EL (cell line): ENCODE data around the gene SMIM5.
"Not testable (repeated sequence)": the region's sequence is repeated elsewhere in the genome, so short reads cannot be mapped to it uniquely, and the experiment has no call there.

ENCODE experiments used
- DNase-seq: peaks from one replicate; pipeline ENCODE4 v3.0.0-alpha.2; 2016

The SMIM5 gene

DNA sequence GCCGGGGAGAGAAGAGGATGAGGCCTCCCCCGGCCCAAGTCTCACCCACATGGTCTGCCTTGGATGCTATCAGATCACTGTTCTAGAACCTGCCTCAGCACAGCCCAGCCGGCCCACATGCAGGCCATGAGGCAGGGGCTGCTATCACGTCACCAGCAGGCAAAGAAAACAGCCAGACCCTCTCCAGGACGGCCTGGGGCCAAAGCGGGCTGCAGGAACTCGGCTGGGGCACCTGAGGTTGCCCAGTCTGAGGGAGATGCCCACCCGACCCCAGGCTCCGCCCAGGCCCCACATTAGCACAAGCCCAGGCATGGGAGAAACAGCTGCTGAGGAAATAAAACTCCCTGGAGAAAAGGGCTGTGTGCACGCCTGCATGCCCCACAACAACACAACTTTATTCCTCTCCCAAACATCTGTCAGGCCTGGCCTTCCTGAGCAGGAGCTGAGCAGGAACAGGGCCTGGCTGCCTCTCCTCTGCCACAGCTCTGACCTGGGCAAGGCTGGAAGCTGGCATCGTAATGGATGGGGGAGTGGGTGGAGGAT is 6.7 kb upstream of the SMIM5 start:
- no peak for DNase-seq

DNA sequence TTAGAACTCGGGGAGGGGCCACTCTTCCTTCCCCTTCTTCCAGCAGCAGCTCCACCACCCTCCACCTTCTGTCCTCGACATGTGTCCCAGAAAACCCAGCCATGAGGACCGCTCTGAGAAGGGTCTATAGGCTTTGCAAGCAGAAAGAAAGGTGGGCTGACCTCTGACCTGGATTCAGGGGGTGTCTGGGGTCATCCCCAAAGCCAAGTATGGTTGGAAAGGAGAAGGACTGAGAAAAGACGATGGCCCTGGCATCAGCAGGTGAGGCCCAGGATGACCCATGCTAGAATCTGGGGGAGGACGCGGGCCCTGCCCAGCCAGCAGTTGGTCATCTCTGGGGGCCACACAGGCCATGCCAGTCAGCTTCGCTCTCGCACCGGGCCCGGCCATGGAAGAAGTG is 6.1 kb upstream of the SMIM5 start:
- no peak for DNase-seq

DNA sequence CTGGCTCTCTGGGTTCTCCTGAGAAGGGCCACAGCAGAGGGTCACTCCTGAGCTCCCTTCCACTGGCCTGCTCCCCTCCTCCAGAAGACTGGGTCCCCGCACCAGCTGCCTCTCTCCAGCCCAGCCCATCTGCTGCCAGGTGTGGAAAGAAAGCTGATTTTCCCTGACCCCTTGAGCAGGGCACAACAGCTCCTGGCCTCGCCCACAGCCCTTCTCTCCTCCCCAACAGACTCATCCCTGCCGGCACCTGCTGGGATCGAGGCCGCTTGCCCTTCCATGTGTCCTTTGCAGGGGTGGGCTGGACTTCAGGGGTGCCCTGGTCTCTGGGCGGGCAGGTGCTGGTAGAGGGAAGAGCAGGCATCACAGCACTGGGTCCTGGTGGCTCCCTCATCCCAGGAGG is 4.8 kb upstream of the SMIM5 start:
- no peak for DNase-seq

DNA sequence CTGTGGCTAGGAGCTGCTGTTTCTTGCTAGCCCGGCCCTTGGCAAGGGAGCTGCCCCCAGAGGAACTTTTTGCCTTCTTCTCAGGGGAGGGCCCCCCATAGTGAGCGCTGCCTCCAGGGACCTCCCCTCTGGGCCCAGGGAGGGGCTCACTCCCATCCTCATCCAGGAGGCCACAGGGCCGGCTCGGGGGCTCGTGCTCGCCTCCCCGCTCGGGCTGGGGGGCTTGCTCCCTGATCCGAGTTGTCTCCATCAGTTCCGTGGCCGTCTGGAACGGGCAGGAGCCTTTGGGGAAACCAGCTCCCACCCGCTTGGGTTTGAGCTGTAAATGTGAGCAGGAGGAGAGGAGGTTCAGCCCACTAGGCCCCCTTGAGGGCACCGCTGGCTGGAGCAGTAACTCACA is 4.1 kb upstream of the SMIM5 start:
- no peak for DNase-seq

DNA sequence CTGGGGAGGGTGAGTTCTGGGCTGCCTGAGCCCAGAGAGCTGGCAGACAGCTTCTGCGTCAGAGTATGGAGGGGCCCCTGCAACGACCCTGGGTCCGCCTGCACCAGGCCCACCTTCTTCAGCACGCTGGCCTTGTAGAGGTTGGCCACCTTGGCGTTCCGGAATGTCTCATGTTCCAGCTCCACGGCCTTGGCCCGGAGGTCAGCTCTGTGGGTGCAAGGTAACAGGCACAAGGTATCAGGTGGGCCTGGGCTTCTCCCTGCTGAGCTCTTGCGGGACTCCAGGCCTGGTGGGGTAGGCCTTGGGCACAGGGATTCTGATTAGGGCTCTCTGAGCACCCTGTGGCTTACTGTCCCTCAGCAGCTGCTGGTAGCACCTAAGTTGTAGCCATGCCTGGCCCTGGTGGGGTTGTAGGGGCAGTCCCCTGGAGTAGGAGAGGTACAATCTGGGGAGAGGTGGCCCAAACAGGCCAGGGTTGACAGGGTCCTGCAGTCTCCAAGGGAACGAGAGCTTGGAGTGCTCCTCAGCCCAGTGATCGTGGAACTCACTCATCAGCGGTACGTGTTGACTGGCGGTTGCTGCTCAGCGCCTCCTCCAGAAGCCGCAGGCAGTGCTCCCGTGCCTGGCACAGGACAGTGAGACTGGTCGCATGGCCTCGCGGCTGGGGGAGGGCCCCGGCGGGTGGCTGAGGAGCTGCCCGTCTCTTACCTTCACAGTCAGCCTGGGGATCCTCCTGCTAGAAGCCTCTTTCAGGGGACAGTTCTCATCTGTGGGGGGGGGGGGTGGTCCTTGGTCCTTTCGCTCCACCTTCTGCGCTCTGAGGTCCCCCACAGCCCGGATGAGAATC is 2.9 kb upstream of the SMIM5 start:
- DNase-seq = no peak

DNA sequence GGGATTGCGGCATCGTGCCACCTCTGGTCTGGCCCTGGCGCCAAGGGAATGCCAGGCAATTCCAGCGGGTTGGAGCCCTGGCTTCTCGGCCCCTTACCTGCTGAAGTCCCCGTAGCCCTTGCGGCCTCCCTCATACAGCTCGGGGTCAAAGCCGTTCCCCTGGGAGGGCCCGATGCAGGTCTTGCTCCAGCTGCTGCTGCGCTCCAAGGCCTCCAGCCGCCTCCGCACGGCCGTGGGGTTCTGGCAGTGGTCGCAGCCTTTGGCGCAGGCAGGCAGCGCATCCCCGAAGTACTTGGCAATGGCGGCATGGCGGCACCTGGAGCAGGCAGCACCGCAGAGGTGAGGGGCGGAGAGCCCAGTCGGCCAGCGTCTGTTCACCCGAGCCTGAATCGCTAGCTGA is 1.9 kb upstream of the SMIM5 start:
- no peak for DNase-seq

DNA sequence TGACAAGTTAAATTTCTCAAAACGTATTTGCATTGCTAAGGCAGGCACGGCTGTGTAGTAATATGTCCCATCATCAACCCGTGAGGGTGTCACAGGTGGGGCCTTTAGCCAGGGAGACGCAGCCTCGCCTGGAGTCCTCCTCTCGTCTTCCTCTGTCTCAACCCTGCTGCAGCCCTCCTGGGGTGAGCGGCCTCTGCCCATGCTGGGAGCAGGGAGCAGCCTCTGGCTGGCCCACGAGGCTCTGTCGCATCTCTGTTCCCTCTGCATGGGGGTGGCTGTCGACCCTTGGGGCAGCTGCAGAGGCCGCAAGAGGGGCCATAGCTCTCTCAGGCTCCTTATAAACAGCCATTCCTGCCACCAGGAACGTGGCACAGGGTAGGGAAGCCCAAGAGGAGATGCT is 806 bp upstream of the SMIM5 start:
- DNase-seq = no peak

DNA sequence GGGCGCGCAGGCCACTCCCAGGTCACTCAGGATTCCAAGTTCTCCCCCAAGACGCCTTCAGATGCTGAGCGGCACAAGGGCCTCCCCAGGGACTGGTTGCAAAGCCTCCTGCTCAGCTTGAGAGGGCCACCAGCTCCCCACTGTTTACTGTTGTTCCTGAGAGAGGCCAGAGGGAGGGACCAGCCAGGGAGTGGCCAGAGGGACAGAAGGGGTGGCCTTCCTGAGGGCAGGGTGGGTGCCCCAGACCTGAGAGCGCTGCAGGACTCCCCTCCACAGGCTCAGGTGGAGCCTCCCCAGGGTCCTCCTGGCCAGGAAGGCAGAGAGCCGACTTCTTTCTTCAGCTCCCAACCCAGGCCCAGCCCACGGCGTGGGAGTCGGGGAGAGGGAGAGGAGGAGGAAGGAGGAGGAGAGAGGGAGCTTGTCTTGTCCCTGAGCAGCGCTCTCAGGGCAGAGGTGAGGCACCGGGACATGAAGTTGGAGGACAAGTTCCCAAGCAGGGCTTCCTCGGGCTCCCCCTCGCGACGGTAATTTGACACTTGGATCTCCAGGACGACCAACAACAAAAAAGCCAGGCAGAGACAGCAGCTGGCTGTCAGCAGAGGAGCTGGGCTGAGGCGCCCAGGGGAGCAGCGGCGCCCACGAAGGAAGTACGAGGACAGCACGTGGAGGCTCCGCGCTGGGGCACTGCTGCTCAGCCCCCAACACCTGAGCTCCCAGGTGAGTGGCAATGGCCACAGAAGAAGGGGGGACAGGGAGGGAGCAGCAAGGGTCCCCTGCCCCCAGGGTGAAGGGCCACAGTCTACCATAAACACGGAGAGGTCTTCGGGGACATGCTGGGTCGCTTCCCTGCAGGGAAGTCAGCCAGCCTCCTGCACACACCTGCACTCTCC is 497 bp downstream of the SMIM5 start:
- peak; percentile 92 for DNase-seq

DNA sequence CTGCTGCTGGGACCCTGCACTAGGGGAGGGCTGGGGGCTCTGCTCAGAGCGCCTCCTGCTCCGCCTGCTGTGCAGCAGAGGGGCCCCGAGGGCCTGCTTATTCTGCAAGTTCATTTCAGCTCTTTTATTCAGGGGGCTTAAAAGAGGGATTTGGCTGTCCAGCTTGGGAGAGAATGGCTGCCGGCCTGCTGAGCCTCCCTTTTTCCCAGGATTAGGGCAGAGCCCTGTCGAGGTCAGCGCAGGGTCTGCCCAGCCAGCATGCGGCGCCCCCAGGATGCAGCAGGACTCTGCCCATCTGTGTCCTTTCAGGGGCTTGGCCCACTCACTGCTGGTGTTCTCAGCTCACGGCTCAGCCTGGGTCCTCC is 1.1 kb downstream of the SMIM5 start:
- no peak for DNase-seq

DNA sequence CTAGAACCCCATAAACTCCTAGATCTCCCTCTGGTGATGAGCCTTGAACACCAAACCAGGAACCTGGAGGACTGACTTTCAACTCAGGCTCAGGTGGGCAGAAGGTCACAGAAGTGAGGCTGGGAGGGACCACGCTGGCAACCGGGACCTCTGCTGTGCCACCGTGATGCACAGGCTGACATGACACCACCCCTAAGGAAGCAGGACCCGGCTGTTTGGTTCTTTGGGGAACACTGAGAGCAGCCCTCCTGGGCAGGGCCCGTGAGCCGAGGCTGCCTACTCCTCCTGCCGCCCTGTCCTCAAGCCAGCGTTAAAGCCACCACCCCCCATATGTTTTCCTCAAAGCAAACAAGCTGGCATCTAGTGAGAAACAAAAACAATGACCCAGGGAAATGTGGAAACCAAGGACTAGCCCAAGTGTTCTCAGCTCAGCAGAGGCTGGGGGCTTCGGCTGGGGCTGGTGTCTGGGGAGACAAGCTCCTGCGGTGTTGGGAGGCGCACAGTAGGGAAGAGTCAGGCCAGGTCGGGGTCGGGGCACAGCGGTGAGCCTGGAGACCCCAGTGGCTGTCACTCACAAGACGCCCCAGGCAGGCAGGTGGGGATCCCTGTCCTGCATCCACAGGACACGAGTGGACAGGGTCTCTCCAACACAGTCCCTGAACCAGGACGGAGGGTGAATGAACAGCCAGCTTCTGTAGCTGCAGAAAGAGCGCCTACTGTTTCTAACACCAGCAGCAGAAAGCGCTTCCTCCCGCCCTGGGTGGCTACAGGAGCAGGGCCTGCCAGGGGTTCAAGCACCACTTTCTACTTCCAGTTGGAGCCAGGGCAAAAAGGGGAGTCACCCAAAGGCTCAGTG is 1.7 kb downstream of the SMIM5 start:
- DNase-seq = no peak

DNA sequence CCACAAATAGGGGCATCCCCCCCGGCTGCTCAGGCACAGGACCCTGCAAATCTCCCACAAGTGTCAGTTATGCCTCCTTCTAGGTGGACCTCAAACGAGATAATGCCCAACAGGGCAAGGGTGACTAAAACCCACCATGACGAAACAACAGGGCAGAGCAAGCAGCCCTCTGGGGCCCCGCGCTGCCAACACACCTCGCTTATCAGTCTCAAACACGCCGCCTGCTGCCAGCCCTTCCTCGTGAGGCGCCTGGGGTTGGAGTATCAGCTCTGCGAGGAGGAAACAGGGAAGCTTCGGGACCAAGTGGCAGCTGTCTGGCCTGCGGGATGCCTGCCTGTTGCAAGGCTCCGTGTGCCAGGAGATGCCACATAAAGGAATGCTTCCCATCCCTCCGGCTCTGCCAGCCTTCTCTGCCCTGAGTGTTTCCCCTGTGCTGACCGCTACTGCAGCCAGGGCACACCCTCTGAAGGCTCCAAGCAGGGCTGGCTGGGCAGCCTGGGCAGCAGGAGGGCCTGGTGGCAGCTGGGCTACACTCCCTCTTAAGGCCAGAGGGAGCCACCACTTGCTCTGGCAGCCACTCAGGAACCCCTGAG is 2.5 kb downstream of the SMIM5 start:
- no peak for DNase-seq

DNA sequence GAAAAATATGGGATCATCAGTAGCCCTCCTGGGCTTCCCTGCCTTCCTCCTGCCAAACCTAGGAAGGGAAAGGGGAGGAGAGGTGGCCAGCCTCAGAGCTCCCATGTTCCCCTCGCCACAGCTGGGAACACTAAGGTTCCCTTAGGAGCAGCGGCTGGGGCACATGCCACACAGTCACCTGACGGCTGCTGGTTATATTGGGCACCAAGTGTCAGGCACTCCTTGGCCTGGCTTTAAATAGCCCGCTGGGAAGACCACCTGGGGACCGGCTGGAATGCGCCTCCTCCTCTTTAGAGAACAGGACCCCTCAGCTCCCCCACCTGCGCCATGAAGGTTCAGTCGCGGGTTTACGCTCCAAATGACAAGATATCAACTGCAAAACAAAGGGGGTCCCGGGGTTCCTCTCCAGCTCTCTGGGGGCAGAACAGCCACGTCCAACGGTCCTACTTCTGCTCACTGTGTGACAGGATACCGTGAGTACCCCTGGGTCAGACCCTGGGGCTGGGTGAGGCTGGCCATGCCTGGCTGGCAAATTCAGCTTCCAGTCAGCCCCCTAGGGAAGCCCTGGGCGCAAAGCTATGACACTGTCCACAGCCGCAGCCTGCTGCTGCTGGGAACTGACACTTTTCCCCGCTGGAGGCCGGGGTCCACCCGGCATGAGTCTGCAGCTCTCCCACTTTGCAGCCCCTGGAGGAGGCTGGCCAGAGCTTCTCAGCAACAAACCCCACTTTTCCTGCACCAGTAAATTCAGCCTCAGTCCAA is 3.3 kb downstream of the SMIM5 start:
- DNase-seq = no peak

DNA sequence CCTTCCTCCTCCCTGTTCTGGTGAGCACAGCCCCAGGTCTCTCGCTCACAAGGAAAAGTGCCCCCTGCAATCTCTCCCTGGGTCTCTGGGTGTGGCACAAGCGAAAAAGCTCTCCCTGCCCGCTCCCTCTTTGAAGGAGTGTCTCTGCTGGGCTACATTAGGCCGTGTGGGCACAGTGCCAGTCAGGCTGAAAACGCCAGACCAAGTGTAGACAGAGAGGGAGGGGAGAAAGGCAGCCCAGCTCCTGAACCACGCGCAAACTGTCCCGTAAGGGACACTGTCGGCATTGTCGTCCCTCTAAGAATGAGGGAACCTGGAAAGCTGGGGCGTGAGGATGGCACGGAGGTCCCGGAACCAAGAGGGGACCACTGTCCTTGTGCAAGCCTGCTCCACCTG is 3.9 kb downstream of the SMIM5 start:
- no peak for DNase-seq

DNA sequence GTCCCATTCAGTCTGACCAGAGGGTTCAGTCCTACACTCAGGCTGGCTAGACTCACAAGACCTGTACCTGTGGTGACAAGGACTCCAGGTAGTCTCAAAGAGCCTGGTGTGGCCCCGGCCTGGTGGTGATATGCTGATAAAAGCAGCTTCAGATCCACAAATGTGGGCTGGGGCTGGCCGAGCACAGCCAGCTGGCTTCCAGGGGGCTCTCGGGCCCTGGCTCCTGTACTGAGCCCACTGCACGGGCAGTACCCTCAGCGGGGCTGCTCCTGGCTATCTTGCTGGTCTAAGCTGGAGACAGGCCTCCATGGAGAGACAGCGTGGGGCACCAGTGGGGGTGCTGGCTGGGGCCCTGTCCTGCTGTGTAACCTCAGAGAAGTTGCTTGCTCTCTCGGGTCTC is 4.3 kb downstream of the SMIM5 start:
- no peak for DNase-seq

DNA sequence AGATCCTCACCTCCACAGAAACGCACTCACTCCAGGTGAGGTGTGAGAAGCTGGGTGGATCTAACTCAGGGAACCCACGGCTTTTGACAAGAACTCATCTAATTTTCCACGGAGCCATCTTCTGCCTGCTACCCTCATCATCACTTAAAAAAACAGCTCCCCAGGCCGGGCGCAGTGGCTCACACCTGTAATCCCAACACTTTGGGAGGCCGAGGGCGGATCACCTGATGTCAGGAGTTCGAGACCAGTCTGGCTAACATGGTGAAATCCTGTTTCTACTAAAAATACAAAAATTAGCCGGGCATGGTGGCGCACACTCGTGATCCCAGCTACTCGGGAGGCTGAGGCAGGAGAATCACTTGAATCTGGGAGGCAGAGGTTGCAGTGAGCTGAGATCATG is 4.8 kb downstream of the SMIM5 start:
- DNase-seq = not testable (repeated sequence)

DNA sequence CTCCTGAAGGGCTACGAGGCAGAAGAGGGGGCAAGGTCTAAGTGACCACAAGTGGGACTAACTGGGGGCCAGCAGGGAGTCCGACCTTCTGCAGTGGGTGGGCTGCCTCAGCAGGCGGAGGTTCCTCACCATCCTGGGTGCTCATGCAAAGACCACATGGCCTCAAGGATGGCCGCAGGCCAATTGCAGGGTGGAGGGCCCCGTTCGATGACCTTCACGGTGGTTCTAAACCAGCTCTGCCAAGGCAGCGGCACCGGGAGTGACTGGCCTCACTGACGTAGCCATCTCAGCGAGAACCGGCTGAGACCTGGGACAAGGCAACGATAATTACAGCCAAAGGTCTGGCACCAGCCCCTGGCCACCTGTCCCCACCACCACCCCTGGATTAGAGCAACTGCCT is 5.7 kb downstream of the SMIM5 start:
- DNase-seq = no peak

DNA sequence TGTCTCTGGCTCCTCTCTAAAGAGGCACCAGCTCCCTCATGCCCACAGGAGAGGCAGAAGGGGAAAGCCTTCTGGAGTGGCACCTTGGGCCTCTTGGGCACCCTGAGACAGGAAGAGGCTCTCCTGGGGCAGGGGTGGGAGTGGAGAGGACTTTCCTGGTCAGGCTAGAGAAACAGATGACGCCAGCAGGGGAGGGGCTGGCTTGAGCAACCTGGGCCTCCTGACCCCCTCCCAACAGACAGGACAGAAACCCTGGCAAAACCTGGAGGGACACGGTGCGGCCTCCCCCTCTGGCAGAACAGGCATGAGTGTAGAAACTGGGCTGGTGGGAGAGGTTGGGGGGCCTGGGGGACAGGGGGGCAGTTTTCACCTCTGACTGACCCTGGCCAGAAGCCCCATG is 6.1 kb downstream of the SMIM5 start:
- no peak for DNase-seq

DNA sequence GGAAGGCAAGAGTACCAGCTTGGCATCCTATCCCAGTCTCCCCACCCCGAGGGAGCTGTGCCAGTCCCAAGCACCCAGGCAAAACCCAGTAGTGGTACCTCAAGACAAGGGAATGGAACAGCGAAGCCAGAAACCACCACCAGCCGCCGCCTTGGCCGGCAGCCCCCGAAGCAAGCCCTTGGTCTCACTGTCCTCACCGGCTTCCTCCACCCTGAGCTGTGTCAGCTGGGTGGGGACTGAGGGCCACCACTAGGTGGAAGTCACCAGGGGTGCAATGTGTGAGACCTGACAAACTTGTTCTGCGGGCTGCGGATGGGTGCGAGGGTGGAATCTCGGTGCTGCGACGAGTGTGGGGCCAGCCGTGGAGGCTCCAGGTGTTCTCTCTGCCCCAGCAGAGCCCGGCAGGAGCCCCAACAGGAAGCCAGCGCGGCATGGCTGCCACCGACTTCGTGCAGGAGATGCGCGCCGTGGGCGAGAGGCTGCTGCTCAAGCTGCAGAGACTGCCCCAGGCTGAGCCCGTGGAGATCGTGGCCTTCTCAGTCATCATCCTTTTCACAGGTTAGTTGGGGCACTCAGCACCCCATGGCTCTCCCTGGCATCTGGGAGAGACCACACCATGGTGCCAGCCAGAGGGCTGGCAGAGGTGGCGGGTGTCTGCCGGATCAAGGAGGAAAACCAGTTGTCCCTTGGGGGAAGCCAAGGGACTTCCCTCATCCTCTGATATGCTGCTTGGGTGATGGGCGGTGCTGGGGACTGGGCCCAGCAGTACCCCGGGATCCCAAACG is 6.7 kb downstream of the SMIM5 start:
- DNase-seq = no peak

DNA sequence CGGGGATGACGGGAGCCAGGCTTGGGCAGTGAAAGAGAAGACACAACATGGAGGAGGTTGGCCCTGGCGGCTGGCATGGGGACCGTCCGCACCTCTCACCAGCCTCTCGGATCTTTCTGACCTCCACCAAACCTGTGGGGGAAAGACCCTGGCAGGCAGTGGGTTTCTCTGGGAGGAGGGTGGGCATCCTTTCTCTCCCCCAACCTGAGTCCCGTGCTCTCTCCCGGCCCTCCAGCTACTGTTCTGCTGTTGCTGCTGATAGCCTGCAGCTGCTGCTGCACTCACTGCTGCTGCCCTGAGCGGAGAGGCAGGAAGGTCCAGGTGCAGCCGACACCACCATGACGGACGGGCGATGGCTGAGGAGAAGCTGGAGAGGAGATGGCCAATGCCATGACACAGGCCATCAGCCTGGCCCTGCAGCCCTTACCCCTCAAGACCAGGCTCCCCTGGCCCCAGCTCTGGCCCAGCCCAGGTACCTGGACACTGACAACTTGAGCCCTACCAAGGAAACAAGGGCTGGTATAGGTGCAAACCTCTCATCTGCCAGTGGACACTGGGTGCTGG is 7.4 kb downstream of the SMIM5 start:
- no peak for DNase-seq

DNA sequence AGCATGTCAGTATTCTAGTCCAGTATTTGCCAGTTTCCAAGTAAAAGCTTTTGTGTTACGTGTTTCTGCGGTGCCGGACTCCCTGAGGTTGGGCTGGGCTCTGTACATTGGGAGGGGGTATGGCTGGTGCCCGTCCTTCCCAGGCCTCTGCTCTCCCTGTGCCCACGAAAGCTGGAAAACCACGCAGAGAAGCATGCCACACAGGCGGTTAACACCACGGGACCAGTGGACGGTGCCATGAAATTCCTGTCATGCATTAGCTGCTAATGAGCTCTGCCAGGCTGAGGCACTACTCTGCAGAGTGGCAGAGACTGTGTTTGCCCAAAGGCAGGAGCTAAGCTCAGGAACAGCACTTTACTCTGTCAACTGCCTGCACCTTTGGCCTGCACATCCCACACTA is 8.1 kb downstream of the SMIM5 start:
- no peak for DNase-seq
